CD8-positive, alpha-beta memory T cell (primary cell): ENCODE data around the gene NHSL1. TPM values are rescaled to one million over a fixed set of nuclear protein-coding genes. Genes with fewer than 3 reads are reported as not detected.

Source experiments
- CTCF ChIA-PET: fragments of 350-600 bp; sonication (Branson Sonifier 250); formaldehyde crosslinking; loops from one replicate; lab custom pipeline; 2021; ENCODE audit warnings: antibody characterized with exemption; lab: Charles Lee
- POLR2A ChIA-PET: fragments of 350-600 bp; sonication (Branson Sonifier 250); formaldehyde crosslinking; loops from one replicate; lab custom pipeline; 2021; ENCODE audit warnings: antibody characterized with exemption; lab: Charles Lee
- DNase-seq, 5 donors: peaks; one replicate each; pipeline versions ENCODE4 v3.0.0 to v3.0.0-alpha.2; 2020 to 2022; ENCODE audit warnings: mixed read lengths in 1 of 5
- H3K27ac ChIP-seq: one replicate; pipeline ENCODE4 v1.7.0; 2013; ENCODE audit warnings: low read depth, mild to moderate bottlenecking, low read length, moderate library complexity
- H3K27me3 ChIP-seq: 2 replicates; pipeline ENCODE4 v1.7.0; 2013; ENCODE audit warnings: low read length, mild to moderate bottlenecking; ENCODE audit not compliant: insufficient read depth, poor library complexity, severe bottlenecking
- H3K36me3 ChIP-seq: 2 replicates; pipeline ENCODE4 v1.7.0; 2013; ENCODE audit warnings: mild to moderate bottlenecking, low read length, moderate library complexity; ENCODE audit not compliant: insufficient read depth
- H3K4me1 ChIP-seq: 2 replicates; pipeline ENCODE4 v1.7.0; 2013; ENCODE audit warnings: mild to moderate bottlenecking, low read length, moderate library complexity; ENCODE audit not compliant: insufficient read depth
- H3K4me3 ChIP-seq: 2 replicates; pipeline ENCODE4 v1.7.0; 2013; ENCODE audit warnings: mild to moderate bottlenecking, low read length
- H3K9me3 ChIP-seq: 2 replicates; pipeline ENCODE4 v1.7.0; 2013; ENCODE audit warnings: mild to moderate bottlenecking, low read length
- H3K27ac Mint-ChIP-seq, 8 donors: one replicate each; pipeline ENCODE4 v1.8.0; 2020 to 2021; ENCODE audit warnings: mixed read lengths in 8 of 8, mild to moderate bottlenecking in 6 of 8, inconsistent platforms in 3 of 8, moderate library complexity in 3 of 8
- H3K27me3 Mint-ChIP-seq, 2 donors: one replicate each; pipeline ENCODE4 v1.8.0; 2020 to 2021; ENCODE audit warnings: mixed read lengths in 2 of 2, mild to moderate bottlenecking in 1 of 2, moderate library complexity in 1 of 2
- H3K36me3 Mint-ChIP-seq, 3 donors: one replicate each; pipeline ENCODE4 v1.8.0; 2020 to 2021; ENCODE audit warnings: mixed read lengths in 3 of 3, inconsistent platforms in 1 of 3, mild to moderate bottlenecking in 1 of 3
- H3K4me1 Mint-ChIP-seq, 3 donors: one replicate each; pipeline ENCODE4 v1.8.0; 2020 to 2021; ENCODE audit warnings: mixed read lengths in 3 of 3, inconsistent platforms in 1 of 3, mild to moderate bottlenecking in 1 of 3
- H3K4me3 Mint-ChIP-seq, 7 donors: one replicate each; pipeline ENCODE4 v1.8.0; 2020 to 2021; ENCODE audit warnings: mixed read lengths in 7 of 7, mild to moderate bottlenecking in 6 of 7, moderate library complexity in 4 of 7, inconsistent platforms in 2 of 7
- H3K9me3 Mint-ChIP-seq, 5 donors: one replicate each; pipeline ENCODE4 v1.8.0; 2020 to 2022; ENCODE audit warnings: mixed read lengths in 5 of 5, mild to moderate bottlenecking in 3 of 5, moderate library complexity in 2 of 5, inconsistent platforms in 1 of 5
- polyA plus RNA-seq: library from polyadenylated mRNA; unstranded; fragments of 300-500 nt; fragmentation: Illumina TruSeq; gene quantifications from one replicate; pipeline ENCODE4 v1.2.3, GENCODE V29; 2021
- total RNA-seq, 2 experiments: library from RNA; stranded (reverse); gene quantifications; one replicate each; pipeline ENCODE4 v1.2.3, GENCODE V29; 2021

The NHSL1 gene
- total and polyA plus RNA-seq, 3 experiments from 2014 or later: 0.71 to 0.72 TPM; not detected in 1

DNA sequence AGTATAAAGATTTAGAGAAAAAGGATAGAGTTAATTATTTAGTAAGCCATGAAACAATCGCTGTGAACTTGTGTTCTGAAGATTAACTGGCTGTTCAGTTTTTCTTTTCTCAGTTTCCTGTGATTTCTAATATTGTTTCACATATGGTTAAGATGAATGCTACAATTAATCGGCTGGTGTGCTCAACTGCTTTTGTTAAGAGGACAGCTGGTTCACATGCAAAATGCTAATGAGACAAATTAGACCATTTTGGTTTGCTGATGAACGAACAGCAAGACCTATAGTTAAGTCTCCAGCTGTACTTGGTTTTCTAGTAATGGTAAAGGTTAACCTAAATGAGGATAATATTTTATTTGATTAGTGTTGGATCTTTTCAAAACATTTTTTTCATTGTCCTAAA is 10.8 kb upstream of the NHSL1 start:
- no peaks in the 10 kb centered on the region for H3K27me3 ChIP-seq
- Mint-ChIP-seq H3K27ac (no peak overlapping the region), H3K4me3 (no peak overlapping the region), H3K36me3 (no peaks in the 10 kb centered on the region), H3K4me1 (peaks cover 9 to 14% (median 9%) of the 10 kb centered on the region in 3 donors), H3K27me3 (peaks cover 1 to 8% of the 10 kb centered on the region in 2 donors), H3K9me3 (no peaks in the 10 kb centered on the region)
- H3K27ac ChIP-seq: no peak overlapping the region
- no peak overlapping the region for H3K4me3 ChIP-seq
- no peaks in the 10 kb centered on the region for H3K4me1 ChIP-seq
- ChIA-PET POLR2A (no interaction called here), CTCF (interaction anchor here (1.5 to 10.2 kb wide), 9 partner anchors 9 to 394 kb away, joined by 5 to 87 read pairs (median 7); no protein-coding TSS in a partner anchor)
- DNase-seq: no peak
- H3K36me3 ChIP-seq: no peaks in the 10 kb centered on the region
- no peaks in the 10 kb centered on the region for H3K9me3 ChIP-seq

DNA sequence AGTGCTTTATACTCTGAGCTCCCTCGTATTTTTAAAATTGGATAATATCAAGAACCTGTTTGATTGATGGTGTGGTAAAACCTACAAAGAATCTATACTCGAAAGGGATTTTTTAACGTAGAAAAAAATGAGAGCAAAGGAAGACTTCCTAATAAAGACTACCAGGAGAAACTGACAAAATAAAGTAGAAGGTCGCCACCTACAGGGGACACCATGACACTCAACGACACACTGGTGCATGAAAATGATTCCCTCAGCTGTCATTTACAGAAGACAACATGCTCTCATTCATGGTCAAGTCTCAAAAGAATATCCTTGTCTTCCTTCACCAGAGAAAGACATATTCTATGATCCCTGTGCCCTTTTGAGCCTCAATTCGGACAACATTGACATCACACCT is 10.1 kb upstream of the NHSL1 start:
- Histone ChIP-seq H3K4me3 (no peak overlapping the region), H3K27me3 (no peaks in the 10 kb centered on the region), H3K36me3 (no peaks in the 10 kb centered on the region), H3K4me1 (no peaks in the 10 kb centered on the region), H3K27ac (no peak overlapping the region), H3K9me3 (no peaks in the 10 kb centered on the region)
- H3K27ac Mint-ChIP-seq: no peak overlapping the region
- H3K9me3 Mint-ChIP-seq: no peaks in the 10 kb centered on the region
- peaks cover 1 to 8% of the 10 kb centered on the region in 2 donors for H3K27me3 Mint-ChIP-seq
- POLR2A ChIA-PET: no interaction called here
- no peaks in the 10 kb centered on the region for H3K36me3 Mint-ChIP-seq
- no peak overlapping the region for H3K4me3 Mint-ChIP-seq
- DNase-seq: peak in 3 of 5 donors; percentile 9 to 54 (median 36)
- H3K4me1 Mint-ChIP-seq: peaks cover 2 to 6% (median 3%) of the 10 kb centered on the region in 3 donors
- CTCF ChIA-PET: interaction anchor here (0.8 to 10.2 kb wide), 14 partner anchors 9 to 393 kb away, joined by 3 to 87 read pairs (median 6); partner anchors contain the start of gene HEBP2

DNA sequence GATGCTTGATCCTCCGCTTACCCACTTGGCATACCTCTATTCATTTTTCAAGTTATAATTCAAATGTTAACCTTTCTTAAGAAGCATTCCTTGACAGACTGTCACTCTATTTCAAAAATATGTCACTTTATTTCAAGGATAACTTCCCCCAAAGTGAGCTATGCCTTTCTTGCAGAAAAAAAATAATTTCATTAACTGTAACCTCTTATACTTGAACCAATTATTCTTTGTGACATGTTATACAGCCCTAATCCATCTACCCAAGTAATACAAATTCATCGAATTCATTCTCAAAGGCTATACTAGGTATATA is 9.3 kb upstream of the NHSL1 start:
- Mint-ChIP-seq H3K27me3 (peaks cover 1 to 8% of the 10 kb centered on the region in 2 donors), H3K36me3 (no peaks in the 10 kb centered on the region), H3K9me3 (no peaks in the 10 kb centered on the region), H3K27ac (no peak overlapping the region), H3K4me3 (no peak overlapping the region), H3K4me1 (peaks cover 0 to 4% (median 1%) of the 10 kb centered on the region in 3 donors)
- no peaks in the 10 kb centered on the region for H3K27me3 ChIP-seq
- no peak overlapping the region for H3K27ac ChIP-seq
- DNase-seq: no peak
- CTCF ChIA-PET: interaction anchor here (0.8 to 10.2 kb wide), 14 partner anchors 8 to 393 kb away, joined by 3 to 87 read pairs (median 6); partner anchors contain the start of gene HEBP2
- H3K36me3 ChIP-seq: no peaks in the 10 kb centered on the region
- H3K9me3 ChIP-seq: no peaks in the 10 kb centered on the region
- no peak overlapping the region for H3K4me3 ChIP-seq
- no peaks in the 10 kb centered on the region for H3K4me1 ChIP-seq
- POLR2A ChIA-PET: no interaction called here

DNA sequence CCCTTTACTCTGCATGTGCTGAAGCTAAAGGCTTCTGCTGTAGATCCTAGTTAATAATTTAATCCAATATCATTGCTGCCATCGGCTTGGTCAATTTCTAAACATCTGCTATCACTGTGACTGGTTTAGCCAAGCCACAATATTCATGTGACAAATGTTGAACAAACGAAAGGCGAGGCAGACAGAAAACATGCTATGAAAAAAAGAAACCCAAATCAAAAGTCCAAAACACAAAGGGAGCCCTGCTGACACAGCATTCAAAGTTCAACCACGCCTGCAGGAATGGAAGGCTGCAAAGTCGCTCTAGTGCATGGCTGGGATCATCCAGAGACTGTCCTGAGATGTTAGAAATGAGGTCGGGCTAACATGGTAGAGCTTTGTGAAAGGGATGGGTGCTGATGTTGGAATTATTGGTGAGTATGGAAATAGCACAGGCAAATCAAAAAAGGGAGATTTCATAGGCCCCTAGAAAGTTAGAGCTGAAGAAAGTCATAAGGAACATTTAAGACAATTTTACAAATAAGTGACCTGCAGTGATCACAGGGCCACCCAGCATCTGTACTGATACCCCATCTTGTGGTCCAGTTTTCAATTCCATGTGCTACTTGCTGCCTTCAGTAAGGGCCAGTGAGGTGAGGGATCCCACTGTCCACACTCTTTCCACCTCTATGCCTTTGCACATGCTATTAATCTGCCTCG is 8.8 kb upstream of the NHSL1 start:
- Mint-ChIP-seq H3K36me3 (no peaks in the 10 kb centered on the region), H3K4me1 (peaks cover 0 to 4% (median 1%) of the 10 kb centered on the region in 3 donors), H3K4me3 (no peak overlapping the region), H3K27me3 (peaks cover 3 to 9% of the 10 kb centered on the region in 2 donors), H3K27ac (no peak overlapping the region), H3K9me3 (no peaks in the 10 kb centered on the region)
- no peaks in the 10 kb centered on the region for H3K36me3 ChIP-seq
- no peak overlapping the region for H3K4me3 ChIP-seq
- ChIA-PET POLR2A (no interaction called here), CTCF (interaction anchor here (1.1 to 10.2 kb wide), 11 partner anchors 10 to 392 kb away, joined by 3 to 87 read pairs (median 6); partner anchors contain the start of gene HEBP2)
- no peak for DNase-seq
- no peak overlapping the region for H3K27ac ChIP-seq
- no peaks in the 10 kb centered on the region for H3K4me1 ChIP-seq
- no peaks in the 10 kb centered on the region for H3K27me3 ChIP-seq
- H3K9me3 ChIP-seq: no peaks in the 10 kb centered on the region

DNA sequence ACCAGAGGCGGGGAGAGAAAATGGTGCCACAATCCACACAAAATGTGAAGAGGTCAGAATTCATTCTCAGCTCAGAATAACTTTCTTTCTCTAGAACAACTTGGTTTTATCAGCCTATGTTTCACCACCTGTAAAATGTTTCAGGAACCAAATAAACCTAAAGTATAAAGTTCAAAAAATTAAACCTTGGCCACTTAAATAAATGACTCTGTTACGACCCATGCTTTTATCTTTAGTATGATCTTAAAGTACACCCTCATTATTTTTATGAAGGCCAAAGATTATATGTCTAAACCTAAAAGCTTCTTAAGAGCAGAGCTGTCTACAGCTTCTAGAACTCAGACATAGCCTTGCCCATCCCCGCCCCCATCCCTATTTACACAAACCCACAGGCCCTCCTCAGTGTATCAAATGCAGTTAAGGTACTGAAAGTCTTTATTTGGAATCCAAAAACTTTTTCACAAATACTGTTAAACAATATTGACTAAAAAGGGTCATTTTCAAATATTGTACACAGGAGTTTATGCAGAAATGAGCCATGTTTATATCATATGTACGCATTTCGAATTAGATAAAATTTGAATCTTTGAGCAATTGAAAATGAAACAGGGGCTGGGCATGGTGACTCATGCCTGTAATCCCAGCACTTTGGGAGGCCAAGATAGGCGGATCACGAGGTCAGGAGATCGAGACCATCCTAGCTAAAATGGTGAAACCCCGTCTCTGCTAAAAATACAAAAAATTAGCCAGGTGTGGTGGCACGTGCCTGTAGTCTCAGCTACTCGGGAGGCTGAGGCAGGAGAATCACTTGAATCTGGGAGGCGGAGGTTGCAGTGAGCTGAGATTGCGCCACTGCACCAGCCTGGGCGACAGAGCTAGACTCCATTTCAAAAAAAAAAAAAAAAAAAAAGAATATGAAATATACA is 5.7 kb upstream of the NHSL1 start:
- Mint-ChIP-seq H3K27me3 (peaks cover 5 to 13% of the 10 kb centered on the region in 2 donors), H3K27ac (no peak overlapping the region), H3K4me1 (peaks cover 0 to 4% (median 1%) of the 10 kb centered on the region in 3 donors), H3K4me3 (no peak overlapping the region), H3K36me3 (no peaks in the 10 kb centered on the region), H3K9me3 (no peaks in the 10 kb centered on the region)
- no peak for DNase-seq
- ChIA-PET CTCF (interaction anchor here (10.2 kb wide), 1 partner anchor 77 kb away, joined by 87 read pairs; no protein-coding TSS in a partner anchor), POLR2A (interaction anchor here (0.6 kb wide), 1 partner anchor 187 kb away, joined by 3 read pairs; no protein-coding TSS in a partner anchor)
- Histone ChIP-seq H3K36me3 (no peaks in the 10 kb centered on the region), H3K9me3 (no peaks in the 10 kb centered on the region), H3K4me3 (no peak overlapping the region), H3K4me1 (no peaks in the 10 kb centered on the region), H3K27ac (no peak overlapping the region), H3K27me3 (no peaks in the 10 kb centered on the region)

DNA sequence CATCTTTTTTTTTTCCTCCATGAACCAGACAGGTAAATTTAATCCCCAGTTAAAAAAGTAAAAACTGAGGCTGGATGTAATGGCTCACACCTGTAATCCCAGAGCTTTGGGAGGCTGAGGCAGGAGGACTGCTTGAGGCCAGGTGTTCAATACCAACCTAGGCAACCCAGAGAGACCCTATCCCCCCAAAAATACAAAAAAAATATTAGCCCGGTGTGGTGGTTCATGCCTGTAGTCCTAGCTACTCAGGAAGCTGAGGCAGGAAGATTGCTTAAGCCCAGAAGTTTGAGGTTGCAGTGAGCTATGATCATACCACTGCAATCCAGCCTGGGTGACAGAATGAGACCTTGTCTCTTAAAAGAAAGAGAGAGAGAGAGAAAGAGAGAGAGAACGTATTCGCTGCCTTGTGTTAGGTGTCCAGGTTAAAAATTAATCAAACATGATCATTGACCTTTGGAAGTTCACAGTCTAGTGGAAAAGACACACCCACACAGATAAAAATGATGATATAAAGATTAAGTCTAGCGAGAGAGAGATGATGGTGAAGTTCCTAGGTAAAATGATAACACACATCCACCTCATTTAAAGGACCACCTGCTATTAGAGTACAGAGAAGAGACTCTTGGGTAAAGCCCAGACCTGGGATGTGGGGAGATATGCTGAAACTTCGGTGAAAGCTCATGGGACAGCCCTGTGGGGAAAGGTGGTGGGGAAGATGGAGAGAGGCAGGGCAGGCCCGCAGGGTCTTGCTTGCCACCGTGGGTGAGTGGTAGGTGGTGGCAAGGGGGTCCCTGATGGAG is 4.8 kb upstream of the NHSL1 start:
- H3K4me1 ChIP-seq: no peaks in the 10 kb centered on the region

DNA sequence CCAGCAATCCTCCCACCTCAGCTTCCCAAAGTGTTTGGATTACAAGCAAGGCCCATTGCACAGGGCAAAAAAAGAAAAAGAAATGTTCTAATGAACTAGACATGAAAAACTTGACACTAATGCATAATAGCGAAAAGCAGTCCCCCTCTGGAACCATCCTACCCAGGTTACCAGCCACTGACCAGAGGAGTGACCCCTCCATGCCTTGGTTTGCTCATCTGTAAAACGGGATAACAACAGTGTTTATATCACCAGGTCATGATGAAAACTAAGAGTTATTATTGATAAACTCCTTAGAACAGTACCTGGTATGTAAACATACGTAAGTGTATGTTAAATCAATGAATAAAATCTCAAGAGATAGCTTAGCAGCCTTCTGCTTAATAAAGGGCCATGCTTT is 3.3 kb upstream of the NHSL1 start:
- Histone ChIP-seq H3K36me3 (no peaks in the 10 kb centered on the region), H3K27ac (no peak overlapping the region), H3K27me3 (no peaks in the 10 kb centered on the region), H3K9me3 (no peaks in the 10 kb centered on the region), H3K4me3 (no peak overlapping the region), H3K4me1 (no peaks in the 10 kb centered on the region)
- ChIA-PET POLR2A (no interaction called here), CTCF (no interaction called here)
- no peak for DNase-seq
- Mint-ChIP-seq H3K4me3 (no peak overlapping the region), H3K27ac (no peak overlapping the region), H3K27me3 (peaks cover 11 to 19% of the 10 kb centered on the region in 2 donors), H3K36me3 (no peaks in the 10 kb centered on the region), H3K9me3 (no peaks in the 10 kb centered on the region), H3K4me1 (peaks cover 0 to 2% (median 0%) of the 10 kb centered on the region in 3 donors)

More for the DNA sequence above, 4.8 kb upstream of the NHSL1 start:
- H3K4me3 Mint-ChIP-seq: no peak overlapping the region
- Histone ChIP-seq H3K9me3 (no peaks in the 10 kb centered on the region), H3K27me3 (no peaks in the 10 kb centered on the region), H3K36me3 (no peaks in the 10 kb centered on the region), H3K27ac (no peak overlapping the region), H3K4me3 (no peak overlapping the region)
- peaks cover 5 to 10% of the 10 kb centered on the region in 2 donors for H3K27me3 Mint-ChIP-seq
- peaks cover 0 to 2% (median 0%) of the 10 kb centered on the region in 3 donors for H3K4me1 Mint-ChIP-seq
- no peak for DNase-seq
- H3K36me3 Mint-ChIP-seq: no peaks in the 10 kb centered on the region
- no peak overlapping the region for H3K27ac Mint-ChIP-seq
- ChIA-PET CTCF (interaction anchor here (10.2 kb wide), 1 partner anchor 76 kb away, joined by 87 read pairs; no protein-coding TSS in a partner anchor), POLR2A (no interaction called here)
- H3K9me3 Mint-ChIP-seq: no peaks in the 10 kb centered on the region
